Body of pancreas (tissue), 4 donors: ENCODE measurements around the gene TRIM69.

Experiments used
- CTCF ChIP-seq, 7 experiments: fragments of 450-650 bp in 4 of 7; fragments of 200-600 bp in 3 of 7; sonication (generic) in 3 of 7; IDR thresholded peaks; one replicate each; pipeline ENCODE4 v1.5.1; 2016 to 2019; ENCODE audit warnings: antibody characterized with exemption in 7 of 7
- POLR2A ChIP-seq, 3 donors: fragments of 450-650 bp; IDR thresholded peaks; one replicate each; pipeline ENCODE4 v1.6.1; 2016; ENCODE audit warnings: antibody characterized with exemption in 3 of 3, mild to moderate bottlenecking in 2 of 3

GRCh38 chr15:44726568-44727484 lies 9.5 kb upstream of the TRIM69 start:
- no peak for TF ChIP-seq CTCF (IDR thresholded peaks at IDR 0.05)
- TF ChIP-seq POLR2A (IDR thresholded peaks at IDR 0.05), result peak in 2 of 3 donors; percentile 30 to 58
